HEK293T (cell line): ENCODE measurements around the gene MARK4.

ENCODE experiments used
- CTCF ChIA-PET: fragments of 350-600 bp; formaldehyde crosslinking; extraction: SDS; loops from one replicate; lab custom pipeline; 2021; ENCODE audit warnings: antibody characterized with exemption, inconsistent platforms; lab: Yijun Ruan, JAX
- POLR2A ChIA-PET: fragments of 350-600 bp; formaldehyde crosslinking; extraction: SDS; loops from one replicate; lab custom pipeline; 2020; ENCODE audit warnings: antibody characterized with exemption, inconsistent platforms; lab: Yijun Ruan, JAX
- DNase-seq: peaks from one replicate; pipeline ENCODE4 v3.0.0; 2012; ENCODE audit warnings: mixed read lengths; ENCODE audit errors: extremely low spot score
- ARNT ChIP-seq: fragments of 450-650 bp; IDR thresholded peaks from 2 replicates; pipeline ENCODE4 v1.6.1; 2017; ENCODE audit warnings: mild to moderate bottlenecking
- BHLHE40 ChIP-seq: fragments of 450-650 bp; IDR thresholded peaks from 2 replicates; pipeline ENCODE4 v1.6.1; 2016; ENCODE audit warnings: mild to moderate bottlenecking, moderate library complexity, borderline replicate concordance
- CTBP1 ChIP-seq: fragments of 450-650 bp; IDR thresholded peaks from 2 replicates; pipeline ENCODE4 v1.6.1; 2016; ENCODE audit warnings: borderline replicate concordance
- ELF4 ChIP-seq: fragments of 450-650 bp; IDR thresholded peaks from 2 replicates; pipeline ENCODE4 v1.6.1; 2017; ENCODE audit warnings: antibody characterized with exemption
- FOXA1 ChIP-seq: fragments of 450-650 bp; IDR thresholded peaks from 2 replicates; pipeline ENCODE4 v1.6.1; 2016; ENCODE audit warnings: mild to moderate bottlenecking
- FOXK2 ChIP-seq: fragments of 450-650 bp; IDR thresholded peaks from 2 replicates; pipeline ENCODE4 v1.6.1; 2016; ENCODE audit warnings: mild to moderate bottlenecking
- FOXM1 ChIP-seq: fragments of 450-650 bp; IDR thresholded peaks from 2 replicates; pipeline ENCODE4 v1.6.1; 2017; ENCODE audit warnings: mild to moderate bottlenecking, borderline replicate concordance
- HDGF ChIP-seq: fragments of 450-650 bp; IDR thresholded peaks from 2 replicates; pipeline ENCODE4 v1.6.1; 2017; ENCODE audit warnings: antibody characterized with exemption, borderline replicate concordance
- L3MBTL2 ChIP-seq: fragments of 450-650 bp; conservative IDR thresholded peaks from 2 replicates; pipeline ENCODE4 v1.6.1; 2016; ENCODE audit warnings: mild to moderate bottlenecking
- LEF1 ChIP-seq: fragments of 450-650 bp; IDR thresholded peaks from 2 replicates; pipeline ENCODE4 v1.6.1; 2017; ENCODE audit warnings: mild to moderate bottlenecking, borderline replicate concordance
- NFRKB ChIP-seq: fragments of 450-650 bp; IDR thresholded peaks from 2 replicates; pipeline ENCODE4 v1.6.1; 2016; ENCODE audit warnings: mild to moderate bottlenecking, moderate library complexity
- PKNOX1 ChIP-seq: fragments of 450-650 bp; IDR thresholded peaks from 2 replicates; pipeline ENCODE4 v1.6.1; 2016
- SP1 ChIP-seq: fragments of 450-650 bp; IDR thresholded peaks from 2 replicates; pipeline ENCODE4 v1.6.1; 2017
- SUZ12 ChIP-seq: fragments of 450-650 bp; IDR thresholded peaks from 2 replicates; pipeline ENCODE4 v1.6.1; 2016; ENCODE audit warnings: mild to moderate bottlenecking
- TARDBP ChIP-seq: fragments of 450-650 bp; IDR thresholded peaks from 2 replicates; pipeline ENCODE4 v1.6.1; 2016
- ZNF384 ChIP-seq: fragments of 450-650 bp; IDR thresholded peaks from 2 replicates; pipeline ENCODE4 v1.6.1; 2016

MARK4 gene

GRCh38 chr19:45320997-45321775 lies 70.1 kb downstream of the MARK4 start:
- ChIA-PET POLR2A (no interaction called here), CTCF (no interaction called here)
- TF ChIP-seq SUZ12 (no peak), L3MBTL2 (no peak)
- DNase-seq: no peak

- no peak for DNase-seq
- ChIA-PET CTCF (no interaction called here), POLR2A (no interaction called here)
- TF ChIP-seq SP1 (no peak), FOXK2 (no peak), ZNF384 (no peak), NFRKB (no peak), LEF1 (no peak), PKNOX1 (no peak), ELF4 (no peak), FOXM1 (no peak), TARDBP (no peak), CTBP1 (no peak), L3MBTL2 (no peak), ARNT (no peak), FOXA1 (no peak)
Observed at GRCh38 chr19:45321848-45322247, 70.8 kb downstream of the MARK4 start.

GRCh38 chr19:45322311-45322710 lies 71.2 kb downstream of the MARK4 start:
- TF ChIP-seq PKNOX1 (no peak), L3MBTL2 (no peak), ARNT (no peak), BHLHE40 (no peak), FOXK2 (no peak), CTBP1 (no peak), NFRKB (no peak)
- no peak for DNase-seq
- ChIA-PET CTCF (no interaction called here), POLR2A (no interaction called here)

- TF ChIP-seq BHLHE40 (no peak), FOXA1 (no peak), CTBP1 (no peak), ELF4 (no peak)
- DNase-seq: no peak
- ChIA-PET CTCF (no interaction called here), POLR2A (no interaction called here)
Observed at GRCh38 chr19:45322744-45323281, 71.7 kb downstream of the MARK4 start, which contains the start of gene CKM. Gene CKM (minus strand): TSS chr19:45322875. CDS start chr19:45319713, 3,162 bp downstream.

- no peak for DNase-seq
- CTCF ChIA-PET: no interaction called here
- POLR2A ChIA-PET: no interaction called here
- TF ChIP-seq HDGF (no peak), TARDBP (no peak), NFRKB (no peak), BHLHE40 (no peak), SP1 (no peak), L3MBTL2 (no peak), ELF4 (no peak), FOXK2 (no peak), ZNF384 (no peak)
Observed at GRCh38 chr19:45323671-45324081, 72.6 kb downstream of the MARK4 start.

- DNase-seq: no peak
- POLR2A ChIA-PET: no interaction called here
- CTCF ChIA-PET: no interaction called here
- no peak for TF ChIP-seq FOXK2
- TF ChIP-seq PKNOX1: peak; percentile 74
Observed at GRCh38 chr19:45324349-45324907, 73.4 kb downstream of the MARK4 start.

GRCh38 chr19:45327404-45328143 lies 76.5 kb downstream of the MARK4 start:
- TF ChIP-seq HDGF: no peak
- no peak for TF ChIP-seq LEF1
- no peak for TF ChIP-seq FOXM1
- TF ChIP-seq BHLHE40: no peak
- TF ChIP-seq FOXA1: no peak
- no peak for TF ChIP-seq FOXK2
- TF ChIP-seq PKNOX1: no peak
- TF ChIP-seq CTBP1: no peak
- no peak for TF ChIP-seq ZNF384
- no peak for TF ChIP-seq TARDBP
- POLR2A ChIA-PET: no interaction called here
- DNase-seq: no peak
- CTCF ChIA-PET: interaction anchor here (1.1 kb wide), 1 partner anchor 112 kb away, joined by 3 read pairs; no protein-coding TSS in a partner anchor
